Measurements from ENCODE around the gene NNT. TPM values are rescaled to one million over a fixed set of nuclear protein-coding genes. Genes with fewer than 3 reads are reported as not detected.
"Not testable (repeated sequence)": the region's sequence is repeated elsewhere in the genome, so short reads cannot be mapped to it uniquely, and the experiment has no call there.

NNT gene
- polyA plus RNA-seq, 3 donors = 17.1 to 47.2 (median 41.2) TPM

DNA sequence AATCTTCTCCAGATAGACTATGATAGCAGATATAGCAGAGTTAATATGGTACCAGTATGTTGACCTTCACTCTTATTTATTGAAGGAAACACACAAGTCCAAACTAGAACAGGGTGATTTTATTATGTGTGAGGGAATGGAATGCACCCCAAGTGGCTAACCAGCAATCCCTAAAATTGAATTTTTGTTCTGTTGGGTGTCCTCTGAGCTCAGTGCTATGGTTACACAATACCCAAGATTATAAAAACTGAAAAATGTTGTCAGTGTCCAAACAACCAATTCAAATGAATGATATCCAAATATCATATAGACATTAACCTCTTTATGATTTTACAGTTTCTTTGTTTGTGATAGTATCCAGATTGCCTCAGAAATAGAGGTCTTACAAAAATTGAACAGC, 60.9 kb downstream of the NNT start:
- H3K36me3 Mint-ChIP-seq = peaks cover 51 to 82% of the 10 kb centered on the region in 2 donors
- TF ChIP-seq, protein P1, sequence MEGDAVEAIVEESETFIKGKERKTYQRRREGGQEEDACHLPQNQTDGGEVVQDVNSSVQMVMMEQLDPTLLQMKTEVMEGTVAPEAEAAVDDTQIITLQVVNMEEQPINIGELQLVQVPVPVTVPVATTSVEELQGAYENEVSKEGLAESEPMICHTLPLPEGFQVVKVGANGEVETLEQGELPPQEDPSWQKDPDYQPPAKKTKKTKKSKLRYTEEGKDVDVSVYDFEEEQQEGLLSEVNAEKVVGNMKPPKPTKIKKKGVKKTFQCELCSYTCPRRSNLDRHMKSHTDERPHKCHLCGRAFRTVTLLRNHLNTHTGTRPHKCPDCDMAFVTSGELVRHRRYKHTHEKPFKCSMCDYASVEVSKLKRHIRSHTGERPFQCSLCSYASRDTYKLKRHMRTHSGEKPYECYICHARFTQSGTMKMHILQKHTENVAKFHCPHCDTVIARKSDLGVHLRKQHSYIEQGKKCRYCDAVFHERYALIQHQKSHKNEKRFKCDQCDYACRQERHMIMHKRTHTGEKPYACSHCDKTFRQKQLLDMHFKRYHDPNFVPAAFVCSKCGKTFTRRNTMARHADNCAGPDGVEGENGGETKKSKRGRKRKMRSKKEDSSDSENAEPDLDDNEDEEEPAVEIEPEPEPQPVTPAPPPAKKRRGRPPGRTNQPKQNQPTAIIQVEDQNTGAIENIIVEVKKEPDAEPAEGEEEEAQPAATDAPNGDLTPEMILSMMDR (IDR thresholded peaks at IDR 0.05) = no peak

DNA sequence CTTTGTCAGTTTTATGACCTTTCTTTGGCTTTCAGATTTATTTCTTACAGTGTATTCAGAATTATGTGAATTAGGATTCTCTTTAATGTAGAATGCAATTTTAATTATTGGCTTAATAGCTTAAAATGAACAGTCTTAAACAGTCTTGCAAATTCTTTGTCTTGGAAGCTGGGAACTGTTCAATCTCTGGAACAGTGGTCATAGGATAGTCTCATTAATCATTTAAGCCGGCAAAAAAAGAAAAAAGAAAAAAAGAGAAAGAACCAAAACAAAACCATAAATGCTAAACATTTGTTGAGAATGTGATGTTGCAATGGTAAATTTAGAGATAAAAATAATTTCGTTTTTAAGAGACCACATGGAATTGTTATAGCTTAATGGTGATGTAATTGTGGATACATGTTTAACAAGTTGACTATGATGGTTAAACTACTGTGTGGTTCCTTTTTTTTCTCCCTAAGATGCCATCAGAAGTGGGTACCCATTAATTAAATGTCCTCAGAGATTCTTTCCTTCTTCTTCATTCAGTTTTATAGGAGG, 61.6 kb downstream of the NNT start:
- Histone ChIP-seq H3K79me2 (ENCODE audit: insufficient read depth, low read length) (no peaks in the 10 kb centered on the region), H3K27ac (ENCODE audit: low read depth in 1 of 2, low read length in 2 of 2) (no peak overlapping the region), H3K4me3 (replicated peaks in 1 of 3; ENCODE audit: low read depth in 2 of 3, low read length in 3 of 3) (no peak overlapping the region), H2AFZ (ENCODE audit: insufficient read depth, low read depth, low read length, poor library complexity, severe bottlenecking) (no peak overlapping the region), H3K4me2 (replicated peaks; ENCODE audit: extremely low read depth, low read length, poor library complexity, severe bottlenecking) (no peak overlapping the region), H3K36me3 (replicated peaks in 1 of 2; ENCODE audit: control insufficient read depth in 1 of 2, insufficient read depth in 2 of 2, low read length in 2 of 2) (peaks cover 38 to 63% of the 10 kb centered on the region in 2 donors), H4K20me1 (ENCODE audit: insufficient read depth, low read length) (no peaks in the 10 kb centered on the region), H3K27me3 (ENCODE audit: control insufficient read depth in 2 of 2, insufficient read depth in 2 of 2, low read length in 2 of 2) (no peaks in the 10 kb centered on the region), H3K9ac (ENCODE audit: insufficient read depth, low read length, poor library complexity, severe bottlenecking) (no peak overlapping the region), H3K4me1 (ENCODE audit: control insufficient read depth in 1 of 2, insufficient read depth in 2 of 2, low read length in 2 of 2) (no peaks in the 10 kb centered on the region), H3K9me3 (replicated peaks in 1 of 2; ENCODE audit: control insufficient read depth in 1 of 2, insufficient read depth in 1 of 2, low read length in 2 of 2) (peaks cover 0 to 13% of the 10 kb centered on the region in 2 donors)
- no peak for DNase-seq
- TF ChIP-seq, protein P1 (IDR thresholded peaks at IDR 0.05) = no peak
- Mint-ChIP-seq H3K36me3 (peaks cover 44 to 75% of the 10 kb centered on the region in 2 donors), H3K27me3 (ENCODE audit: low read depth in 3 of 3) (no peaks in the 10 kb centered on the region), H3K9me3 (peaks cover 6 to 17% (median 11%) of the 10 kb centered on the region in 7 donors), H3K4me3 (no peak overlapping the region), H3K27ac (no peak overlapping the region), H3K4me1 (no peaks in the 10 kb centered on the region)
- intact Hi-C loops (cut with micrococcal nuclease) = no loop called here
- WGBS (ENCODE audit: insufficient coverage) = no CpG with 5 or more reads among the region's 2 CpGs

More for the DNA sequence above, 60.9 kb downstream of the NNT start:
- Mint-ChIP-seq H3K27me3 (ENCODE audit: low read depth in 3 of 3) (no peaks in the 10 kb centered on the region), H3K4me3 (no peak overlapping the region), H3K9me3 (peaks cover 6 to 17% (median 11%) of the 10 kb centered on the region in 7 donors), H3K27ac (no peak overlapping the region), H3K4me1 (no peaks in the 10 kb centered on the region)
- Histone ChIP-seq H3K9ac (ENCODE audit: insufficient read depth, low read length, poor library complexity, severe bottlenecking) (no peak overlapping the region), H3K27me3 (ENCODE audit: control insufficient read depth in 2 of 2, insufficient read depth in 2 of 2, low read length in 2 of 2) (no peaks in the 10 kb centered on the region), H3K4me1 (ENCODE audit: control insufficient read depth in 1 of 2, insufficient read depth in 2 of 2, low read length in 2 of 2) (no peaks in the 10 kb centered on the region), H4K20me1 (ENCODE audit: insufficient read depth, low read length) (no peaks in the 10 kb centered on the region), H3K4me2 (replicated peaks; ENCODE audit: extremely low read depth, low read length, poor library complexity, severe bottlenecking) (no peak overlapping the region), H3K36me3 (replicated peaks in 1 of 2; ENCODE audit: control insufficient read depth in 1 of 2, insufficient read depth in 2 of 2, low read length in 2 of 2) (peaks cover 43 to 70% of the 10 kb centered on the region in 2 donors), H3K9me3 (replicated peaks in 1 of 2; ENCODE audit: control insufficient read depth in 1 of 2, insufficient read depth in 1 of 2, low read length in 2 of 2) (peaks cover 0 to 13% of the 10 kb centered on the region in 2 donors), H3K79me2 (ENCODE audit: insufficient read depth, low read length) (no peaks in the 10 kb centered on the region), H3K4me3 (replicated peaks in 1 of 3; ENCODE audit: low read depth in 2 of 3, low read length in 3 of 3) (no peak overlapping the region), H2AFZ (ENCODE audit: insufficient read depth, low read depth, low read length, poor library complexity, severe bottlenecking) (no peak overlapping the region), H3K27ac (ENCODE audit: low read depth in 1 of 2, low read length in 2 of 2) (no peak overlapping the region)
- DNase-seq = no peak
- intact Hi-C loops (cut with micrococcal nuclease) = no loop called here

DNA sequence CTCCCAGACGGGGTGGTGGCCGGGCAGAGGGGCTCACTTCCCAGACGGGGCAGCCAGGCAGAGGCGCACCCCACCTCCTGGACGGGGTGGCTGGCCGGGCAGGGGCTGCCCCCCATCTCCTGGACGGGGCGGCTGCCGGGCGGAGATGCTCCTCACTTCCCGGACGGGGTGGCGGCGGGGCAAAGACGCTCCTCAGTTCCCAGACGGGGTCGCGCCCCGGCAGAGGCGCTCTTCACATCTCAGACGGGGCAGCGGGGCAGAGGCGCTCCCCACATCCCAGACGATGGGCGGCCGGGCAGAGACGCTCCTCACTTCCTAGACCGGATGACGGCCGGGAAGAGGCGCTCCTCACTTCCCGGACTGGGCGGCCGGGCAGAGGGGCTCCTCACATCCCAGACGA, 62.8 kb downstream of the NNT start:
- H3K4me1 ChIP-seq (ENCODE audit: control insufficient read depth in 1 of 2, insufficient read depth in 2 of 2, low read length in 2 of 2); H3K4me2 ChIP-seq (replicated peaks; ENCODE audit: extremely low read depth, low read length, poor library complexity, severe bottlenecking); H3K4me1 Mint-ChIP-seq; intact Hi-C loops (cut with micrococcal nuclease); H2AFZ ChIP-seq (ENCODE audit: insufficient read depth, low read depth, low read length, poor library complexity, severe bottlenecking); H3K79me2 ChIP-seq (ENCODE audit: insufficient read depth, low read length); H3K4me3 ChIP-seq (replicated peaks in 1 of 3; ENCODE audit: low read depth in 2 of 3, low read length in 3 of 3); H3K4me3 Mint-ChIP-seq; H3K27me3 ChIP-seq (ENCODE audit: control insufficient read depth in 2 of 2, insufficient read depth in 2 of 2, low read length in 2 of 2); DNase-seq; H3K27me3 Mint-ChIP-seq (ENCODE audit: low read depth in 3 of 3); H3K27ac ChIP-seq (ENCODE audit: low read depth in 1 of 2, low read length in 2 of 2); H4K20me1 ChIP-seq (ENCODE audit: insufficient read depth, low read length); H3K9ac ChIP-seq (ENCODE audit: insufficient read depth, low read length, poor library complexity, severe bottlenecking): not testable (repeated sequence)
- 98% methylated on average over 14 of the region's 35 CpGs for WGBS (ENCODE audit: insufficient coverage)
- peaks cover 26 to 52% of the 10 kb centered on the region in 2 donors for H3K36me3 ChIP-seq (replicated peaks in 1 of 2; ENCODE audit: control insufficient read depth in 1 of 2, insufficient read depth in 2 of 2, low read length in 2 of 2)
- Mint-ChIP-seq H3K36me3 (peaks cover 41 to 72% of the 10 kb centered on the region in 2 donors), H3K9me3 (peaks cover 6 to 11% (median 11%) of the 10 kb centered on the region in 7 donors), H3K27ac (peak overlapping the region in 1 of 7 donors; percentile 14)
- H3K9me3 ChIP-seq (replicated peaks in 1 of 2; ENCODE audit: control insufficient read depth in 1 of 2, insufficient read depth in 1 of 2, low read length in 2 of 2) = peaks cover 0 to 13% of the 10 kb centered on the region in 2 donors
